ENCODE measurements around the gene MRPS7.

DNA sequence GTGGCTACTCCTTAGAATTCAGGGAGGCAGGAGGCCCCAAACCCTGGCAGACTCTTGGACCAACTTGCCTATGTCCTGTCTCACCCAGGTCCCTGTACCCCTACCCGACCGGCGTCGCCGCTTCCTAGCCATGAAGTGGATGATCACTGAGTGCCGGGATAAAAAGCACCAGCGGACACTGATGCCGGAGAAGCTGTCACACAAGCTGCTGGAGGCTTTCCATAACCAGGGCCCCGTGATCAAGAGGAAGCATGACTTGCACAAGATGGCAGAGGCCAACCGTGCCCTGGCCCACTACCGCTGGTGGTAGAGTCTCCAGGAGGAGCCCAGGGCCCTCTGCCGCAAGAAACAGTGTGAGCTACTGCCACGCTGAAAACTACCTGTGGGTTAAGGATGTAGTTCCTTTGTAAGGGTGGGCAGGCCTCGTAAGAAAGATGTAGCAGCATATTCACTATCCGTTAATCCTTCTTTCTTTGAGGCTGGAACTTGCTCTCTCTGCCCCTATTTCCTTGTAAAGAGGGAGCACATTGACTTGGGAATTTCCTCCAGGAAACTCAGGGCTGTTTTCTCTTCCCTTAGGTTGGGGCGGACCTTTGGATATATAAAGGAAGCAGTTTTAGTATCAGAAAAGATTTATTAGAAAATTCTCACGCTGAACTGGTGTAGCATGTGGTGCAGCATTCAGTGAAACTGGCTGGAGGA, 4.1 kb downstream of the MRPS7 start:
- TF ChIP-seq ZNF274 (IDR thresholded peaks at IDR 0.05; ENCODE audit: low read depth, low read length) = no peak
- no peak for TF ChIP-seq YY1 (IDR thresholded peaks at IDR 0.05; ENCODE audit: insufficient read depth, insufficient read length)
- TF ChIP-seq SUZ12 (IDR thresholded peaks at IDR 0.05; ENCODE audit: extremely low read depth, insufficient read depth, insufficient read length) = no peak

Measured in NT2/D1 (cell line).